PC-3 (cell line): ENCODE results near the gene NAA25. TPM values are rescaled to one million over a fixed set of nuclear protein-coding genes. Genes with fewer than 3 reads are reported as not detected.

Experiments
- ATAC-seq: fragments of 200-7000 bp; cut with Tn5 transposase; 2 replicates; pipeline ENCODE4 v1.9.1; 2020; ENCODE audit warnings: mild to moderate bottlenecking, moderate library complexity
- Bru-seq: library from RNA; stranded (reverse); fragments of 400-500 nt; gene quantifications from one replicate; lab custom pipeline; 2021; lab: Mats Ljungman, UMichigan
- BruChase-seq, 2 experiments: library from RNA; stranded (reverse); fragments of 400-500 nt; gene quantifications; one replicate each; lab custom pipeline; 2021; lab: Mats Ljungman, UMichigan
- BruUV-seq: library from RNA; stranded (reverse); fragments of 400-500 nt; replicated peaks from 2 replicates; lab custom pipeline; 2021; lab: Mats Ljungman, UMichigan
- CTCF ChIA-PET: fragments of 300-600 bp; sonication (Branson Sonifier 250); formaldehyde crosslinking; loops from one replicate; lab custom pipeline; 2022; ENCODE audit warnings: antibody characterized with exemption; lab: Charles Lee
- POLR2A ChIA-PET: fragments of 300-600 bp; sonication (Branson Sonifier 250); formaldehyde crosslinking; loops from one replicate; lab custom pipeline; 2022; ENCODE audit warnings: antibody characterized with exemption; ENCODE audit not compliant: unreplicated experiment; lab: Charles Lee
- DNase-seq: peaks from one replicate; pipeline ENCODE4 v3.0.0-alpha.2; 2015
- H2AFZ ChIP-seq: fragments of 300-600 bp; sonication (generic); 2 replicates; pipeline ENCODE4 v1.6.0; 2016; ENCODE audit warnings: antibody characterized with exemption, low read length
- H3F3A ChIP-seq: fragments of 300-600 bp; sonication (generic); one replicate; pipeline ENCODE4 v1.6.0; 2017; ENCODE audit warnings: antibody characterized with exemption, low read length, control low read depth, mild to moderate bottlenecking; ENCODE audit not compliant: unreplicated experiment
- H3K27ac ChIP-seq: fragments of 300-600 bp; sonication (generic); 2 replicates; pipeline ENCODE4 v1.5.1; 2016; ENCODE audit warnings: mild to moderate bottlenecking, low read length
- H3K27me3 ChIP-seq: fragments of 300-600 bp; sonication (generic); 2 replicates; pipeline ENCODE4 v1.6.1; 2016; ENCODE audit warnings: low read length, mixed read lengths
- H3K36me3 ChIP-seq: fragments of 300-600 bp; sonication (generic); 2 replicates; pipeline ENCODE4 v1.6.1; 2016; ENCODE audit warnings: low read depth, mixed run types, low read length, mixed read lengths
- H3K4me1 ChIP-seq: fragments of 300-600 bp; sonication (generic); 2 replicates; pipeline ENCODE4 v1.5.1; 2016; ENCODE audit warnings: low read length; ENCODE audit not compliant: insufficient read depth
- H3K4me2 ChIP-seq: fragments of 300-600 bp; sonication (generic); 2 replicates; pipeline ENCODE4 v1.6.0; 2016; ENCODE audit warnings: low read length
- H3K4me3 ChIP-seq: fragments of 300-600 bp; sonication (generic); 2 replicates; pipeline ENCODE4 v1.5.1; 2016; ENCODE audit warnings: mild to moderate bottlenecking, low read length, mixed read lengths
- H3K79me2 ChIP-seq: fragments of 300-600 bp; sonication (generic); 2 replicates; pipeline ENCODE4 v1.6.1; 2017; ENCODE audit warnings: low read length, mixed read lengths
- H3K9ac ChIP-seq: fragments of 300-600 bp; sonication (generic); 2 replicates; pipeline ENCODE4 v1.6.0; 2016; ENCODE audit warnings: mild to moderate bottlenecking, low read length
- H3K9me2 ChIP-seq: fragments of 300-600 bp; sonication (generic); replicated peaks from 2 replicates; pipeline ENCODE4 v1.6.1; 2016; ENCODE audit warnings: mixed run types, low read length, mixed read lengths
- H3K9me3 ChIP-seq: fragments of 300-600 bp; sonication (generic); 2 replicates; pipeline ENCODE4 v1.6.1; 2016; ENCODE audit warnings: low read length, mixed read lengths
- H4K20me1 ChIP-seq: fragments of 300-600 bp; sonication (generic); 2 replicates; pipeline ENCODE4 v1.6.1; 2016; ENCODE audit warnings: low read length, mixed read lengths
- CTCF ChIP-seq: fragments of 300-600 bp; sonication (generic); conservative IDR thresholded peaks from 2 replicates; pipeline ENCODE4 v1.5.1; 2017; ENCODE audit warnings: antibody characterized with exemption, low read depth, mild to moderate bottlenecking, low read length
- EZH2 ChIP-seq: fragments of 300-600 bp; sonication (generic); IDR thresholded peaks from one replicate; pipeline ENCODE4 v1.6.1; 2017; ENCODE audit warnings: antibody characterized with exemption, mild to moderate bottlenecking, low read length; ENCODE audit not compliant: unreplicated experiment
- EZH2phosphoT487 ChIP-seq: fragments of 300-600 bp; sonication (generic); IDR thresholded peaks from 2 replicates; pipeline ENCODE4 v1.6.1; 2018; ENCODE audit warnings: mild to moderate bottlenecking, antibody characterized with exemption, low read length, borderline replicate concordance
- intact Hi-C: fragments of 100-400 bp; cut with micrococcal nuclease; formaldehyde crosslinking; loops from 2 replicates; pipeline ENCODE4 v1.9.0; 2023
- long read RNA-seq: library from polyadenylated mRNA; unstranded; transcript quantifications from one replicate; pipeline ENCODE4 v2.0.0, GENCODE V29; 2021; ENCODE audit not compliant: unreplicated experiment
- total RNA-seq: library from RNA; depleted of rRNA; stranded (reverse); fragments of >200 nt; gene quantifications from 2 replicates; pipeline ENCODE4 v1.2.3, GENCODE V29; 2014; rRNA removed

NAA25 gene
- 33.3 and 36.6 TPM in 2 replicates for total RNA-seq
- Bru-seq, nascent RNA: percentile 92 among the genes with signal in this experiment
- percentile 94 among the genes with signal in this experiment for BruChase-seq, experiment 1, labeled RNA remaining after a 6-hour chase
- BruChase-seq, experiment 2, labeled RNA remaining after a 2-hour chase: percentile 95 among the genes with signal in this experiment
- long read RNA-seq, full-length matches to known transcripts: 4 of 84 reads
- long read RNA-seq, partial matches to known transcripts: 56 of 84 reads
- long read RNA-seq, other reads (novel, unspliced or antisense): 24 of 84 reads

- DNase-seq (peak; percentile 95), ATAC-seq (peak; percentile 50)
- BruUV-seq: no TSS peak
- Histone ChIP-seq H4K20me1 (peaks cover 33% of the 10 kb centered on the region), H3F3A (peaks cover 5% of the 10 kb centered on the region), H3K9me2 (no peaks in the 10 kb centered on the region), H2AFZ (peak within 1 kb of the TSS; percentile 91), H3K4me1 (peaks cover 41% of the 10 kb centered on the region), H3K9me3 (no peaks in the 10 kb centered on the region), H3K27me3 (no peaks in the 10 kb centered on the region), H3K27ac (peak within 1 kb of the TSS; percentile 88), H3K79me2 (peaks cover 57% of the 10 kb centered on the region), H3K4me2 (peak within 1 kb of the TSS; percentile 91), H3K9ac (peak within 1 kb of the TSS; percentile 100), H3K36me3 (peaks cover 21% of the 10 kb centered on the region; the same call in 1 of the 2 replicates), H3K4me3 (peak within 1 kb of the TSS; percentile 83)
- CTCF ChIA-PET: interaction anchor here (0.6 kb wide), 1 partner anchor 73 kb away, joined by 11 read pairs; no protein-coding TSS in a partner anchor
- intact Hi-C loops: no loop called here
- TF ChIP-seq EZH2 (no peak), EZH2phosphoT487 (no peak), CTCF (no peak)
- POLR2A ChIA-PET: interaction anchor here (0.7 kb wide), 2 partner anchors 17 to 89 kb away, joined by 13 to 15 read pairs; partner anchors contain the start of gene TRAFD1
Measured at GRCh38 chr12:112108202-112109079, at the start of gene NAA25. TSS of gene NAA25 (minus strand) at chr12:112108783. CDS start at chr12:112108773, 10 bp downstream.

- no peak overlapping the region for H3K9ac ChIP-seq
- no TSS peak for BruUV-seq
- peaks cover 33% of the 10 kb centered on the region for H3K36me3 ChIP-seq
- H3K9me3 ChIP-seq: no peaks in the 10 kb centered on the region
- H3K79me2 ChIP-seq: no peaks in the 10 kb centered on the region
- no peaks in the 10 kb centered on the region for H3K9me2 ChIP-seq
- H3K4me3 ChIP-seq: no peak overlapping the region
- H3F3A ChIP-seq: no peaks in the 10 kb centered on the region
- peaks cover 15% of the 10 kb centered on the region for H3K4me1 ChIP-seq
- ChIA-PET POLR2A (no interaction called here), CTCF (no interaction called here)
- DNase-seq (no peak), ATAC-seq (no peak)
- no peak overlapping the region for H2AFZ ChIP-seq
- no peaks in the 10 kb centered on the region for H4K20me1 ChIP-seq
- no peaks in the 10 kb centered on the region for H3K27me3 ChIP-seq
- no peak overlapping the region for H3K4me2 ChIP-seq
- H3K27ac ChIP-seq: no peak overlapping the region
- intact Hi-C loops: no loop called here
- TF ChIP-seq EZH2phosphoT487 (no peak), CTCF (no peak), EZH2 (no peak)
Measured at GRCh38 chr12:112153893-112154219, 45.3 kb upstream of the NAA25 start.
